HCT116 (cell line): ENCODE data around the gene C15orf40. TPM values are rescaled to one million over a fixed set of nuclear protein-coding genes. Genes with fewer than 3 reads are reported as not detected.

Experiments used
- ATAC-seq: fragments of 200-7000 bp; cut with Tn5 transposase; 2 replicates; pipeline ENCODE4 v1.9.1; 2020; ENCODE audit warnings: mild to moderate bottlenecking, moderate library complexity
- BruUV-seq: library from RNA; stranded (reverse); fragments of 400-500 nt; replicated peaks from 2 replicates; lab custom pipeline; 2021; lab: Mats Ljungman, UMichigan
- CTCF ChIA-PET: fragments of 300-600 bp; sonication (Branson Sonifier 250); formaldehyde crosslinking; loops from one replicate; lab custom pipeline; 2021; ENCODE audit warnings: antibody characterized with exemption; lab: Charles Lee
- POLR2A ChIA-PET: fragments of 300-600, 350-600 bp; sonication (Branson Sonifier 250); formaldehyde crosslinking; loops from one replicate; lab custom pipeline; 2021; ENCODE audit warnings: antibody characterized with exemption; lab: Charles Lee
- RAD21 ChIA-PET, 2 experiments: fragments of 300-600 bp; sonication (Branson Sonifier 250); formaldehyde crosslinking; loops; one replicate each; lab custom pipeline; 2023; ENCODE audit warnings: low total read pairs in 2 of 2; ENCODE audit not compliant: uncharacterized antibody in 2 of 2, unreplicated experiment in 2 of 2, low non-redundant PET in 1 of 2; lab: Charles Lee
- DNase-seq: peaks from one replicate; pipeline ENCODE4 v3.0.0-alpha.2; 2010; ENCODE audit warnings: low read depth, low spot score
- H2AFZ ChIP-seq: fragments of 200-600 bp; shearing (Covaris generic), sonication (generic); 2 replicates; pipeline ENCODE4 v1.6.1; 2017; ENCODE audit warnings: low read depth, mixed run types, mixed read lengths, antibody characterized with exemption, low read length; ENCODE audit not compliant: poor library complexity, severe bottlenecking
- H3K27ac ChIP-seq: 2 replicates; pipeline ENCODE4 v1.5.1; 2012; ENCODE audit warnings: low read depth, low read length
- H3K27me3 ChIP-seq: fragments of 200-600 bp; sonication (generic); 2 replicates; pipeline ENCODE4 v1.6.1; 2016; ENCODE audit warnings: mixed run types, low read length, mixed read lengths; ENCODE audit not compliant: insufficient read depth
- H3K36me3 ChIP-seq, 2 experiments: fragments of 200-500 bp in 1 of 2; fragments of 200-600 bp in 1 of 2; sonication (Bioruptor generic) in 1 of 2; sonication (generic) in 1 of 2; 2 replicates each; pipeline versions ENCODE4 v1.5.1 to v1.6.1; 2014 to 2016; ENCODE audit warnings: low read length in 2 of 2, inconsistent platforms in 1 of 2, mixed read lengths in 1 of 2, mixed run types in 1 of 2; ENCODE audit not compliant: insufficient read depth in 2 of 2, control insufficient read depth in 1 of 2
- H3K4me1 ChIP-seq, 2 experiments: fragments of 200-600 bp in 1 of 2; sonication (generic) in 1 of 2; 2 replicates each; pipeline versions ENCODE4 v1.5.1 to v1.6.1; 2012 to 2017; ENCODE audit warnings: low read length in 2 of 2, inconsistent platforms in 1 of 2, mild to moderate bottlenecking in 1 of 2, mixed read lengths in 1 of 2, mixed run types in 1 of 2, moderate library complexity in 1 of 2; ENCODE audit not compliant: insufficient read depth in 2 of 2, control insufficient read depth in 1 of 2
- H3K4me2 ChIP-seq: fragments of 200-600 bp; sonication (generic); 2 replicates; pipeline ENCODE4 v1.6.1; 2017; ENCODE audit warnings: mixed run types, low read length, mixed read lengths
- H3K4me3 ChIP-seq, 2 experiments: fragments of 200-600 bp in 1 of 2; sonication (generic) in 1 of 2; replicated peaks in 1 of 2; 2 replicates each; pipeline ENCODE4 v1.5.1; 2011 to 2016; ENCODE audit warnings: low read length in 2 of 2, control low read depth in 1 of 2, low read depth in 1 of 2, mild to moderate bottlenecking in 1 of 2, mixed read lengths in 1 of 2, mixed run types in 1 of 2
- H3K79me2 ChIP-seq: fragments of 200-600 bp; sonication (generic); 2 replicates; pipeline ENCODE4 v1.6.1; 2017; ENCODE audit warnings: mild to moderate bottlenecking, mixed run types, low read length, moderate library complexity, mixed read lengths; ENCODE audit not compliant: insufficient read depth
- H3K9ac ChIP-seq: fragments of 200-600 bp; sonication (generic); 2 replicates; pipeline ENCODE4 v1.6.1; 2016; ENCODE audit warnings: low read length, mixed read lengths
- H3K9me2 ChIP-seq: fragments of 200-600 bp; sonication (generic), shearing (Covaris generic); 2 replicates; pipeline ENCODE4 v1.6.1; 2017; ENCODE audit warnings: mixed run types, mild to moderate bottlenecking, moderate library complexity; ENCODE audit not compliant: insufficient read depth
- H3K9me3 ChIP-seq, 2 experiments: fragments of 200-500 bp in 1 of 2; fragments of 200-600 bp in 1 of 2; sonication (Bioruptor generic) in 1 of 2; sonication (generic) in 1 of 2; 2 replicates each; pipeline ENCODE4 v1.6.1; 2014 to 2017; ENCODE audit warnings: low read length in 2 of 2, mixed read lengths in 2 of 2, inconsistent platforms in 1 of 2, low read depth in 1 of 2, mild to moderate bottlenecking in 1 of 2, mixed run types in 1 of 2, moderate library complexity in 1 of 2; ENCODE audit not compliant: control insufficient read depth in 1 of 2, insufficient read depth in 1 of 2
- H4K20me1 ChIP-seq: fragments of 200-600 bp; sonication (generic), shearing (Covaris generic); 2 replicates; pipeline ENCODE4 v1.6.1; 2017; ENCODE audit warnings: mixed run types, mild to moderate bottlenecking, moderate library complexity; ENCODE audit not compliant: insufficient read depth
- ATF3 ChIP-seq: IDR thresholded peaks from 2 replicates; pipeline ENCODE4 v1.6.1; 2012
- CTCF ChIP-seq, 3 experiments: fragments of 200-600 bp in 1 of 3; sonication (generic) in 1 of 3; IDR thresholded peaks in 2 of 3; conservative IDR thresholded peaks in 1 of 3; 2 replicates each; pipeline ENCODE4 v1.5.1; 2012 to 2017; ENCODE audit warnings: low read depth in 2 of 3, low read length in 2 of 3, antibody characterized with exemption in 1 of 3, borderline replicate concordance in 1 of 3, control low read depth in 1 of 3, mild to moderate bottlenecking in 1 of 3, mixed read lengths in 1 of 3, mixed run types in 1 of 3, moderate library complexity in 1 of 3; ENCODE audit not compliant: insufficient read depth in 1 of 3
- EZH2phosphoT487 ChIP-seq: fragments of 200-600 bp; IDR thresholded peaks from 2 replicates; pipeline ENCODE4 v1.6.1; 2018; ENCODE audit warnings: antibody characterized with exemption, borderline replicate concordance
- FOSL1 ChIP-seq: IDR thresholded peaks from 2 replicates; pipeline ENCODE4 v1.6.1; 2012; ENCODE audit warnings: low read depth
- MAX ChIP-seq: IDR thresholded peaks from 2 replicates; pipeline ENCODE4 v1.6.1; 2012
- POLR2A ChIP-seq: IDR thresholded peaks from 2 replicates; pipeline ENCODE4 v1.7.0; 2011; ENCODE audit warnings: borderline replicate concordance; ENCODE audit not compliant: insufficient read depth, insufficient read length; ENCODE audit errors: extremely low read depth
- REST ChIP-seq: IDR thresholded peaks from 2 replicates; pipeline ENCODE4 v1.6.1; 2012; ENCODE audit warnings: low read depth
- SIN3A ChIP-seq: IDR thresholded peaks from 2 replicates; pipeline ENCODE4 v1.6.1; 2012; ENCODE audit warnings: low read depth
- TCF7L2 ChIP-seq: IDR thresholded peaks from 2 replicates; pipeline ENCODE4 v1.7.0; 2011; ENCODE audit warnings: borderline replicate concordance, inconsistent platforms; ENCODE audit not compliant: insufficient read depth, insufficient read length; ENCODE audit errors: extremely low read depth
- intact Hi-C: fragments of 100-400 bp; cut with micrococcal nuclease; formaldehyde crosslinking; loops from 2 replicates; pipeline ENCODE4 v1.10.0; 2022
- total RNA-seq: library from RNA; stranded (reverse); gene quantifications from one replicate; pipeline ENCODE4 v1.2.1, GENCODE V29; 2021; ENCODE audit not compliant: unreplicated experiment

C15orf40 gene
- total RNA-seq, 1 experiment from 2014 or later: 26.0 TPM

- TF ChIP-seq REST: no peak
- TF ChIP-seq, all 23 proteins: peak for 0
Observed at GRCh38 chr15:82964890-82965289, 46.5 kb downstream of the C15orf40 start (continued).

- no peaks in the 10 kb centered on the region for H4K20me1 ChIP-seq
- no peaks in the 10 kb centered on the region for H3K4me1 ChIP-seq
- no peak overlapping the region for H2AFZ ChIP-seq
- no peak overlapping the region for H3K4me3 ChIP-seq
- ATAC-seq (no peak), DNase-seq (no peak)
- no peak overlapping the region for H3K9ac ChIP-seq
- no peaks in the 10 kb centered on the region for H3K9me3 ChIP-seq
- intact Hi-C loops: no loop called here
- no peaks in the 10 kb centered on the region for H3K27me3 ChIP-seq
- RAD21 ChIA-PET: no interaction called here
- POLR2A ChIA-PET: no interaction called here
- H3K79me2 ChIP-seq: no peaks in the 10 kb centered on the region
- H3K4me2 ChIP-seq: no peak overlapping the region
- CTCF ChIA-PET: no interaction called here
- no peaks in the 10 kb centered on the region for H3K9me2 ChIP-seq
- H3K36me3 ChIP-seq: no peaks in the 10 kb centered on the region
- no TSS peak for BruUV-seq
- no peak overlapping the region for H3K27ac ChIP-seq
- TF ChIP-seq TCF7L2 (no peak), POLR2A (no peak), CTCF (IDR thresholded peaks at IDR 0.05 in 2 of 3, conservative IDR thresholded peaks at IDR 0.05 in 1 of 3; ENCODE audit: borderline replicate concordance in 1 of 3, insufficient read depth in 1 of 3, low read depth in 2 of 3, low read length in 2 of 3) (no peak), EZH2phosphoT487 (no peak), ATF3 (no peak), SIN3A (no peak), FOSL1 (no peak), MAX (no peak), REST (no peak)
Observed at GRCh38 chr15:82963471-82964341, 47.7 kb downstream of the C15orf40 start.
